Osteoblast (primary cell): ENCODE data around the gene ARNT2. TPM values are rescaled to one million over a fixed set of nuclear protein-coding genes. Genes with fewer than 3 reads are reported as not detected.

ENCODE experiments used
- DNase-seq: peaks from one replicate; pipeline ENCODE4 v3.0.0; 2011; ENCODE audit warnings: low spot score, mixed read lengths; ENCODE audit not compliant: insufficient read length; ENCODE audit errors: missing footprints
- H2AFZ ChIP-seq: 2 replicates; pipeline ENCODE4 v1.6.0; 2011; ENCODE audit warnings: mild to moderate bottlenecking, low read length
- H3K27ac ChIP-seq: 2 replicates; pipeline ENCODE4 v1.5.1; 2011; ENCODE audit warnings: mild to moderate bottlenecking, low read depth, low read length, moderate library complexity
- H3K27me3 ChIP-seq: 2 replicates; pipeline ENCODE4 v1.6.0; 2012; ENCODE audit warnings: mild to moderate bottlenecking, control low read depth, inconsistent platforms, low read length, moderate library complexity; ENCODE audit not compliant: insufficient read depth
- H3K36me3 ChIP-seq: 2 replicates; pipeline ENCODE4 v1.5.1; 2011; ENCODE audit warnings: mild to moderate bottlenecking, low read length, control low read depth, moderate library complexity; ENCODE audit not compliant: insufficient read depth
- H3K4me1 ChIP-seq: 2 replicates; pipeline ENCODE4 v1.5.1; 2011; ENCODE audit warnings: mild to moderate bottlenecking, low read length, control low read depth, moderate library complexity; ENCODE audit not compliant: insufficient read depth
- H3K4me2 ChIP-seq: 2 replicates; pipeline ENCODE4 v1.6.0; 2011; ENCODE audit warnings: mild to moderate bottlenecking, low read length; ENCODE audit not compliant: insufficient read depth
- H3K4me3 ChIP-seq: fragments of 200-600 bp; sonication (generic); 3 replicates; pipeline ENCODE4 v1.5.1; 2012; ENCODE audit warnings: mild to moderate bottlenecking, low read length, inconsistent platforms; ENCODE audit not compliant: insufficient read depth
- H3K79me2 ChIP-seq: 2 replicates; pipeline ENCODE4 v1.6.0; 2012; ENCODE audit warnings: mild to moderate bottlenecking, low read length, control low read depth, inconsistent platforms; ENCODE audit not compliant: insufficient read depth
- H3K9me3 ChIP-seq: 2 replicates; pipeline ENCODE4 v1.5.1; 2011; ENCODE audit warnings: low read depth, low read length, control low read depth
- H4K20me1 ChIP-seq: 2 replicates; pipeline ENCODE4 v1.6.0; 2012; ENCODE audit warnings: mild to moderate bottlenecking, low read length, control low read depth; ENCODE audit not compliant: insufficient read depth
- CTCF ChIP-seq: IDR thresholded peaks from 2 replicates; pipeline ENCODE4 v1.5.1; 2011; ENCODE audit warnings: mild to moderate bottlenecking, low read depth, low read length, moderate library complexity; ENCODE audit errors: extremely low read depth
- total RNA-seq: library from RNA; depleted of rRNA; stranded (reverse); fragments of >200 nt; gene quantifications from 2 replicates; pipeline ENCODE4 v1.2.3, GENCODE V29; 2012

Gene ARNT2
- total RNA-seq, 1 donor = 30.0 TPM

GRCh38 chr15:80638553-80639167, 234.5 kb downstream of the ARNT2 start:
- DNase-seq = no peak
- Histone ChIP-seq H3K4me3 (no peak overlapping the region), H2AFZ (no peak overlapping the region), H3K79me2 (no peaks in the 10 kb centered on the region), H4K20me1 (no peaks in the 10 kb centered on the region), H3K9me3 (no peaks in the 10 kb centered on the region), H3K27me3 (peaks cover 9% of the 10 kb centered on the region), H3K36me3 (no peaks in the 10 kb centered on the region), H3K4me1 (peaks cover 1% of the 10 kb centered on the region), H3K4me2 (no peak overlapping the region), H3K27ac (no peak overlapping the region)
- TF ChIP-seq CTCF = no peak

DNA sequence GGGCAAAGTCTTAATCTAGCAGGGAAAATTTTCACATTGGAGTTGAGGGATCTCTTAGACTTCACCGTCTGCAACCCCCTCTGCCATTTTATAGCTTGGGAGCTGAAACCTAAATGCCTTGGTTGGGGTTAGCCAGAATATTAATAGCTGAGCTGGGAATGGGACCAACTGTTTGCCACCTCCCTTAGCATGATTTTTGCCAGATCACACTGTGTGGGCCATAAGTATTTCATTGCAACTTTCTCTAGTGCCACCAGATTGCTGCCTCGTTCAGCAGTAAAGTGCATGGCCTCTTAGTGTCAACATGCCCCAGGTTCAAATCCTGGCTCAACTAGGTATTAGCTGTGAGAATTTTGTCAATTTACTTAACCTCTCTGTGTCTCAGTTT, 235.0 kb downstream of the ARNT2 start:
- no peaks in the 10 kb centered on the region for H4K20me1 ChIP-seq
- no peak overlapping the region for H2AFZ ChIP-seq
- no peaks in the 10 kb centered on the region for H3K9me3 ChIP-seq
- peaks cover 6% of the 10 kb centered on the region for H3K4me1 ChIP-seq
- H3K36me3 ChIP-seq = no peaks in the 10 kb centered on the region
- H3K4me2 ChIP-seq = no peak overlapping the region
- H3K27me3 ChIP-seq = peaks cover 5% of the 10 kb centered on the region
- no peak for DNase-seq
- H3K79me2 ChIP-seq = no peaks in the 10 kb centered on the region
- no peak overlapping the region for H3K4me3 ChIP-seq
- TF ChIP-seq CTCF = no peak
- no peak overlapping the region for H3K27ac ChIP-seq

GRCh38 chr15:80640531-80641121, 236.4 kb downstream of the ARNT2 start:
- Histone ChIP-seq H4K20me1 (no peaks in the 10 kb centered on the region), H3K27me3 (no peaks in the 10 kb centered on the region), H2AFZ (no peak overlapping the region), H3K27ac (no peak overlapping the region), H3K79me2 (no peaks in the 10 kb centered on the region), H3K4me3 (no peak overlapping the region), H3K9me3 (no peaks in the 10 kb centered on the region), H3K4me2 (no peak overlapping the region), H3K4me1 (peaks cover 7% of the 10 kb centered on the region), H3K36me3 (no peaks in the 10 kb centered on the region)
- DNase-seq = no peak
- no peak for TF ChIP-seq CTCF

DNA sequence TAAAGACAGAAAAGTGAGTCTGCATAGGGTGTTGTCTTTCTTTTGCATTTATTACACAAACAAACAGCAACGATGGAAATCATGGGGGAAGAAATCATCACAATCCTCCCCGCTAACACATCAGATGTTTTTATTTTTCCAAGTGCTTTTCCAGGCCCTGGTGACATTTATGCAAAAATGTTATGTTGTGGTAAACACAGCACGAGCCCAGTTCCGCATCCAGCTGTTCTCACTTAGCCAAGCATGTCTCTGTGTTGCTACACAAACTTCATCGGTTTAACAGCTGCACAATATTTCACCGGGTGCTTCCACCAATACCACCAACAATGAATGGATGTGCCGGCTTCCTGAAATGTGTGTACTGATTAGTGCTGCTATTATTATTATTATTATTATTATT, 237.2 kb downstream of the ARNT2 start:
- no peak overlapping the region for H2AFZ ChIP-seq
- no peak for TF ChIP-seq CTCF
- no peaks in the 10 kb centered on the region for H3K36me3 ChIP-seq
- no peak overlapping the region for H3K4me3 ChIP-seq
- no peaks in the 10 kb centered on the region for H3K9me3 ChIP-seq
- no peak overlapping the region for H3K4me2 ChIP-seq
- DNase-seq = no peak
- H3K79me2 ChIP-seq = no peaks in the 10 kb centered on the region
- no peaks in the 10 kb centered on the region for H4K20me1 ChIP-seq
- peaks cover 7% of the 10 kb centered on the region for H3K4me1 ChIP-seq
- no peaks in the 10 kb centered on the region for H3K27me3 ChIP-seq
- no peak overlapping the region for H3K27ac ChIP-seq
